ENCODE results near the gene SMIM17.

The SMIM17 gene

DNA sequence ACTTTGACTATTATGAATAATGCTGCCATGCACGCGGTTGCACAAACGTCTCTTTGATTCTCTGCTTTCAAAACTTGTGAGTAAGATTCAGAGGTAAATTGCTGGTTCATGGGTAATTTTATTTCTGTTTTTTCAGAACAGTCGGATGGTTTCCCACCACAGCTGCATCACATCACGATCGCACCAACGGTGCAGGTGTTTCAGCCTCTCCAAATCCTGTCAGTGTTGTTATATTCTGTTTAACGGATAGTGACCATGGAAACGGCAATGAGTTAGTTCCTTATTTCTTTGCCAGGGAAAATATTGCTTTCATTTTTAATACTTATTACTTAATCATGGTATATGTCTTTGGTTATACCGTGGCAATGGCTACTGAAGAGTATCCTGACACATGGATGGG, 47.7 kb downstream of the SMIM17 start:
- POLR2A ChIA-PET (ENCODE audit: low non-redundant PET): no interaction called here
- CTCF ChIA-PET: no interaction called here

GRCh38 chr19:56692206-56692895, 49.4 kb downstream of the SMIM17 start:
- no peak for DNase-seq (ENCODE audit: low spot score)

More for the DNA sequence above, 47.7 kb downstream of the SMIM17 start:
- TF ChIP-seq CTCF (conservative IDR thresholded peaks at IDR 0.05; ENCODE audit: low read depth): no peak
- H3K27ac ChIP-seq: no peak overlapping the region
- no peak for DNase-seq (ENCODE audit: low spot score)

GRCh38 chr19:56699552-56699951, 56.6 kb downstream of the SMIM17 start:
- TF ChIP-seq CTCF (conservative IDR thresholded peaks at IDR 0.05; ENCODE audit: low read depth): no peak
- DNase-seq (ENCODE audit: low spot score): no peak
- ChIA-PET CTCF (no interaction called here), POLR2A (ENCODE audit: low non-redundant PET) (no interaction called here)
- H3K27ac ChIP-seq: no peak overlapping the region

More at GRCh38 chr19:56692206-56692895, 49.4 kb downstream of the SMIM17 start:
- CTCF ChIA-PET: no interaction called here
- POLR2A ChIA-PET (ENCODE audit: low non-redundant PET): no interaction called here
- TF ChIP-seq CTCF (conservative IDR thresholded peaks at IDR 0.05; ENCODE audit: low read depth): no peak
- no peak overlapping the region for H3K27ac ChIP-seq

GRCh38 chr19:56701895-56702294, 58.9 kb downstream of the SMIM17 start:
- CTCF ChIA-PET: no interaction called here

GRCh38 chr19:56705939-56706338, 63.0 kb downstream of the SMIM17 start:
- H3K27ac ChIP-seq: no peak overlapping the region
- TF ChIP-seq CTCF (conservative IDR thresholded peaks at IDR 0.05; ENCODE audit: low read depth): no peak
- CTCF ChIA-PET: no interaction called here
- no peak for DNase-seq (ENCODE audit: low spot score)
- POLR2A ChIA-PET (ENCODE audit: low non-redundant PET): no interaction called here

More at GRCh38 chr19:56701895-56702294, 58.9 kb downstream of the SMIM17 start:
- no peak overlapping the region for H3K27ac ChIP-seq
- TF ChIP-seq CTCF (conservative IDR thresholded peaks at IDR 0.05; ENCODE audit: low read depth): no peak
- DNase-seq (ENCODE audit: low spot score): no peak
- POLR2A ChIA-PET (ENCODE audit: low non-redundant PET): no interaction called here

All from RWPE1 (cell line).